Activated CD4-positive, alpha-beta T cell treated with anti-CD3 and anti-CD28 coated beads for 36 hours (primary cell): ENCODE data around the gene DOC2A. TPM values are rescaled to one million over a fixed set of nuclear protein-coding genes. Genes with fewer than 3 reads are reported as not detected.
A peak's percentile ranks its signal among the peaks of the same experiment; 100 is the strongest.
"Not testable (repeated sequence)": the region's sequence is repeated elsewhere in the genome, so short reads cannot be mapped to it uniquely, and the experiment has no call there.

ENCODE experiments used
- ATAC-seq: fragments of 200-7000 bp; cut with Tn5 transposase; one replicate; pipeline ENCODE4 v1.10.0; 2021; ENCODE audit warnings: mild to moderate bottlenecking, moderate library complexity
- CTCF ChIA-PET: fragments of 350-600 bp; sonication (Branson Sonifier 250); formaldehyde crosslinking; loops from one replicate; lab custom pipeline; 2021; ENCODE audit warnings: antibody characterized with exemption; lab: Charles Lee
- POLR2A ChIA-PET: fragments of 350-600 bp; sonication (Branson Sonifier 250); formaldehyde crosslinking; loops from one replicate; lab custom pipeline; 2021; ENCODE audit warnings: antibody characterized with exemption, inconsistent platforms; lab: Charles Lee
- DNase-seq: peaks from one replicate; pipeline ENCODE4 v3.0.0-alpha.2; 2020
- H3K27ac Mint-ChIP-seq: one replicate; pipeline ENCODE4 v1.8.0; 2021; ENCODE audit warnings: mixed read lengths
- H3K27me3 Mint-ChIP-seq: one replicate; pipeline ENCODE4 v1.8.0; 2021; ENCODE audit warnings: mixed read lengths
- H3K36me3 Mint-ChIP-seq: one replicate; pipeline ENCODE4 v1.8.0; 2021; ENCODE audit warnings: low read depth, mixed read lengths
- H3K4me1 Mint-ChIP-seq: one replicate; pipeline ENCODE4 v1.8.0; 2021; ENCODE audit warnings: mixed read lengths
- H3K4me3 Mint-ChIP-seq: one replicate; pipeline ENCODE4 v1.8.0; 2021; ENCODE audit warnings: mild to moderate bottlenecking, moderate library complexity, mixed read lengths
- H3K9me3 Mint-ChIP-seq: one replicate; pipeline ENCODE4 v1.8.0; 2021; ENCODE audit warnings: low read depth, mixed read lengths
- intact Hi-C, 2 experiments: fragments of 100-400 bp; cut with DNase I in 1 of 2; cut with micrococcal nuclease in 1 of 2; formaldehyde crosslinking; loops; one replicate each; pipeline versions ENCODE4 v1.14.2 to v1.15.1; 2022 to 2024; cut with DNase I, micrococcal nuclease
- total RNA-seq, 2 experiments: library from RNA; stranded (reverse); gene quantifications; one replicate each; pipeline ENCODE4 v1.2.3, GENCODE V29; 2021

The DOC2A gene
- total RNA-seq, 2 experiments from 2014 or later = 0.69 to 1.3 TPM

GRCh38 chr16:30041841-30042240 lies 31.0 kb upstream of the DOC2A start:
- Mint-ChIP-seq H3K4me3 (no peak overlapping the region), H3K9me3 (no peaks in the 10 kb centered on the region), H3K36me3 (no peaks in the 10 kb centered on the region), H3K4me1 (no peaks in the 10 kb centered on the region), H3K27me3 (peaks cover 2% of the 10 kb centered on the region), H3K27ac (no peak overlapping the region)
- no peak for ATAC-seq
- CTCF ChIA-PET = interaction anchor here (1.0 kb wide), 1 partner anchor 13 kb away, joined by 5 read pairs; no protein-coding TSS in a partner anchor
- POLR2A ChIA-PET = no interaction called here
- DNase-seq = no peak
- intact Hi-C loops = no loop called here

GRCh38 chr16:30040690-30041089 lies 29.9 kb upstream of the DOC2A start:
- H3K27me3 Mint-ChIP-seq, ATAC-seq, DNase-seq, H3K9me3 Mint-ChIP-seq, H3K4me3 Mint-ChIP-seq, intact Hi-C loops, H3K4me1 Mint-ChIP-seq, H3K36me3 Mint-ChIP-seq, POLR2A ChIA-PET, H3K27ac Mint-ChIP-seq: not testable (repeated sequence)
- CTCF ChIA-PET = interaction anchor here (1.0 kb wide), 1 partner anchor 15 kb away, joined by 5 read pairs; no protein-coding TSS in a partner anchor

- H3K4me3 Mint-ChIP-seq = no peak overlapping the region
- POLR2A ChIA-PET = no interaction called here
These were observed 29.4 kb upstream of the DOC2A start for GRCh38 chr16:30040221-30040620.

GRCh38 chr16:30033270-30033669 lies 22.4 kb upstream of the DOC2A start:
- H3K4me3 Mint-ChIP-seq = no peak overlapping the region
- POLR2A ChIA-PET = no interaction called here
- CTCF ChIA-PET = interaction anchor here (0.9 to 4.5 kb wide), 10 partner anchors 10 to 185 kb away, joined by 3 to 22 read pairs (median 5); partner anchors contain the start of gene C16orf92
- ATAC-seq = peak; percentile 71
- H3K4me1 Mint-ChIP-seq = peaks cover 8% of the 10 kb centered on the region
- H3K27ac Mint-ChIP-seq = no peak overlapping the region
- intact Hi-C loops = no loop called here
- peak; percentile 49 for DNase-seq
- H3K36me3 Mint-ChIP-seq = no peaks in the 10 kb centered on the region
- no peaks in the 10 kb centered on the region for H3K9me3 Mint-ChIP-seq
- H3K27me3 Mint-ChIP-seq = peaks cover 28% of the 10 kb centered on the region

More at GRCh38 chr16:30040221-30040620, 29.4 kb upstream of the DOC2A start:
- Mint-ChIP-seq H3K36me3 (no peaks in the 10 kb centered on the region), H3K27me3 (peaks cover 2% of the 10 kb centered on the region), H3K4me1 (no peaks in the 10 kb centered on the region), H3K9me3 (no peaks in the 10 kb centered on the region), H3K27ac (no peak overlapping the region)
- ATAC-seq = no peak
- intact Hi-C loops = no loop called here
- CTCF ChIA-PET = interaction anchor here (1.1 to 1.6 kb wide), 3 partner anchors 9 to 340 kb away, joined by 4 to 5 read pairs (median 4); partner anchors contain the start of gene TLCD3B
- no peak for DNase-seq

- intact Hi-C loops = loop anchor here in 1 of 2 experiments (1.0 kb wide), 2 partner anchors 169 to 332 kb away; partner anchors contain the start of gene CDIPT
- H3K27me3 Mint-ChIP-seq = peaks cover 38% of the 10 kb centered on the region
- H3K4me1 Mint-ChIP-seq = peaks cover 8% of the 10 kb centered on the region
- no peaks in the 10 kb centered on the region for H3K36me3 Mint-ChIP-seq
- H3K4me3 Mint-ChIP-seq = peak overlapping the region; percentile 8
- peak; percentile 80 for DNase-seq
- peak; percentile 62 for ATAC-seq
- POLR2A ChIA-PET = no interaction called here
- CTCF ChIA-PET = interaction anchor here (0.6 to 4.5 kb wide), 37 partner anchors 7 to 352 kb away, joined by 3 to 22 read pairs (median 4); partner anchors contain the start of genes ALDOA, ASPHD1, C16orf92 and KCTD13
- H3K27ac Mint-ChIP-seq = no peak overlapping the region
- no peaks in the 10 kb centered on the region for H3K9me3 Mint-ChIP-seq
These were observed 21.4 kb upstream of the DOC2A start for GRCh38 chr16:30032083-30032819.

GRCh38 chr16:30031477-30031918 lies 20.7 kb upstream of the DOC2A start:
- no peak for DNase-seq
- intact Hi-C loops = no loop called here
- Mint-ChIP-seq H3K36me3 (no peaks in the 10 kb centered on the region), H3K4me1 (peaks cover 8% of the 10 kb centered on the region), H3K9me3 (no peaks in the 10 kb centered on the region), H3K4me3 (no peak overlapping the region), H3K27me3 (peaks cover 45% of the 10 kb centered on the region), H3K27ac (no peak overlapping the region)
- ChIA-PET CTCF (interaction anchor here (0.6 to 4.5 kb wide), 28 partner anchors 8 to 351 kb away, joined by 3 to 22 read pairs (median 4); partner anchors contain the start of genes ALDOA, ASPHD1, C16orf92 and KCTD13), POLR2A (no interaction called here)
- ATAC-seq = no peak

GRCh38 chr16:30030841-30031413 lies 20.1 kb upstream of the DOC2A start, which contains the start of gene TLCD3B:
Gene TLCD3B, minus strand, starts transcription at chr16:30031271. Its CDS starts 744 bp downstream, at chr16:30030527.
- Mint-ChIP-seq H3K4me1 (peaks cover 8% of the 10 kb centered on the region), H3K27ac (no peak within 1 kb of the TSS), H3K4me3 (peak within 1 kb of the TSS; percentile 8), H3K27me3 (peaks cover 46% of the 10 kb centered on the region), H3K36me3 (no peaks in the 10 kb centered on the region), H3K9me3 (no peaks in the 10 kb centered on the region)
- intact Hi-C loops = no loop called here
- no peak for DNase-seq
- POLR2A ChIA-PET = no interaction called here
- ATAC-seq = no peak
- CTCF ChIA-PET = interaction anchor here (0.7 to 4.5 kb wide), 11 partner anchors 8 to 331 kb away, joined by 3 to 22 read pairs (median 5); partner anchors contain the start of genes ASPHD1, C16orf92, SEZ6L2 and TMEM219

- no peaks in the 10 kb centered on the region for H3K9me3 Mint-ChIP-seq
- intact Hi-C loops = no loop called here
- ChIA-PET POLR2A (no interaction called here), CTCF (interaction anchor here (0.5 to 4.5 kb wide), 4 partner anchors 18 to 348 kb away, joined by 3 to 22 read pairs (median 3); partner anchors contain the start of gene TBX6)
- DNase-seq (no peak), ATAC-seq (no peak)
- H3K36me3 Mint-ChIP-seq = no peaks in the 10 kb centered on the region
- no peak overlapping the region for H3K27ac Mint-ChIP-seq
- H3K4me1 Mint-ChIP-seq = peaks cover 8% of the 10 kb centered on the region
- H3K4me3 Mint-ChIP-seq = no peak overlapping the region
- H3K27me3 Mint-ChIP-seq = peaks cover 46% of the 10 kb centered on the region
These were observed 19.3 kb upstream of the DOC2A start for GRCh38 chr16:30030011-30030685.

- H3K36me3 Mint-ChIP-seq = no peaks in the 10 kb centered on the region
- ATAC-seq (no peak), DNase-seq (peak; percentile 57)
- H3K27ac Mint-ChIP-seq = no peak overlapping the region
- H3K27me3 Mint-ChIP-seq = peaks cover 43% of the 10 kb centered on the region
- H3K4me1 Mint-ChIP-seq = peaks cover 7% of the 10 kb centered on the region
- H3K9me3 Mint-ChIP-seq = no peaks in the 10 kb centered on the region
- CTCF ChIA-PET = interaction anchor here (0.6 kb wide), 1 partner anchor 270 kb away, joined by 4 read pairs; no protein-coding TSS in a partner anchor
- H3K4me3 Mint-ChIP-seq = no peak overlapping the region
- POLR2A ChIA-PET = interaction anchor here (0.6 kb wide), 1 partner anchor 1146 kb away, joined by 3 read pairs; no protein-coding TSS in a partner anchor
- intact Hi-C loops = loop anchor here in 1 of 2 experiments (10.0 kb wide), 1 partner anchor 164 kb away; the partner anchor contains the start of gene CDIPT
These were observed 17.7 kb upstream of the DOC2A start for GRCh38 chr16:30028438-30029076.
